ENCODE results near the gene C11orf97. TPM values are rescaled to one million over a fixed set of nuclear protein-coding genes. Genes with fewer than 3 reads are reported as not detected.
A peak's percentile ranks its signal among the peaks of the same experiment; 100 is the strongest.
"Not testable (repeated sequence)": the region's sequence is repeated elsewhere in the genome, so short reads cannot be mapped to it uniquely, and the experiment has no call there.

Gene C11orf97
- total RNA-seq, 1 donor from 2014 or later: not detected

DNA sequence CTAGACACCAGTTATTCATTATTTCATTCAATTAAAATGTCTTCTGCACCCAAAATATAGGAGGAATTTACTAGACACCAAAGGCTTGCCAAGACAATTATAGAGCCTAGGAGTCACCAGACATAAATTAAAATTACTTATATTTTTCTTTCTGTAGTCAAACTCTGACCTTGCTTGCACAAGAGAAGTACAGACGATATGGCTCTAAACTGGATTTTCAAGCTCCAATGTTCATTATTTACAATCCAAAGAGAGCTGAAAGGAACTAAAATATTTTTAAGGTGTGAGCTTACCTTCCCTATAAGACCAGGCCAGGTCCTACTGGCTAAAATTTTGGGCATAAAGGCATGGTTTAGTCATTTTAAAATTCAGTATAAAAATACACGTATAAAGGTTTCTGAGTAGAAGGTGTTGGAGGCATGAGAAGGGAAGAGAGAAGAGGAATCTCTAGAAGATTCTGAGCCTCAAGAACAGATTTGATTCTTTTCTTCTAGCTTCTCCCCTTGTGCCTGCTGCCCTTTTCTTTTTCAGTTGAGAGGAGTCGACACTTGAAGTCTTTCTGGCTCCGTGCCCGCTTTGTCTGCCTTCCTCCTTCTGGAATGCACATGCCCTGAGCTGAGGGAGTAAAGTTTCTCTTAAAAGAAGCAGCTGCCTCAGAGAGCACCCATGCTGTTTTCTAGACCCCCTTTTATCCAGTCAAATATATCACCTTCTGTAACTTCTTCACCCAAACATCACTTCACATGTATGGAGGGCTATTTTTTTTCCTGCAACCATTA, 13.5 kb downstream of the C11orf97 start:
- peak; percentile 87 for DNase-seq (ENCODE audit: low spot score)

- no peak for DNase-seq (ENCODE audit: low spot score)
Measured at GRCh38 chr11:94526645-94527438, 14.6 kb downstream of the C11orf97 start.

- DNase-seq (ENCODE audit: low spot score): no peak
Measured at GRCh38 chr11:94528551-94528950, 16.3 kb downstream of the C11orf97 start.

DNA sequence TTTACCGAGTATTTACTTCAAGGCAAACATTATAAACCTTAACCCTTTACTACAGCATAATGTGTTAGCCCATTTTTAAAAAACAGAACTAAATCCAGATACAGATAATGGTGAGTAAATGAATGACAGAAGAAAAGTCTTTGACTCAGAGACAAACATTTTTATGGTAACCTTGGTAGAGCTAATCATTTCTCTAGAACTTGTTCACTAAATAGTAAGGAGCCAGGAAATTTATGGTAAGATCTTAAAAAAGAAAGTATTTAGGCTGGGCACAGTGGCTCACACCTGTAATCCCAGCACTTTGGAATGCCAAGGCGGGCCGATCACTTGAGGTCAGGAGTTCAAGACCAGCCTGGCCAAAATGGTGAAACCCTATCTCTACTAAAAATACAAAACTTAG, 19.9 kb downstream of the C11orf97 start:
- DNase-seq (ENCODE audit: low spot score): no peak

DNA sequence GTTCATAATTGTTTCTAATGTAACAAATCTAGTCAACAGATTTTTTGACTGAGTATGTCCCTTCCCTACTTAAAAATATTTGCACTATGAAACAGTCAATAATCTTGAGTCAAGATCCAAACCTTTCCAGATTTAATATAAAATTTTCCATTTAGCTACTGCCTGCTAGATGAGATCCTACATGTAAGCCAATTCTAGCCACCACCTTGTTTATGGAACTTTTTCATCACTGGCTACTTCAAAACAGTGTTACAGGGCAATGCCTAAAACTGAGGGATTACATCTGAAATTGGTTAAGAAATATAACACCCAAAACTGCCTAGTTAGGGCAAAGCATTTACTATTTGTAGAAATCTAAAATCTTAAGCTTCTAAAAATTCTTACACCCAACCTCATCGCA, 20.9 kb downstream of the C11orf97 start:
- DNase-seq (ENCODE audit: low spot score): no peak

GRCh38 chr11:94533696-94534630, 21.7 kb downstream of the C11orf97 start:
- DNase-seq (ENCODE audit: low spot score): no peak

GRCh38 chr11:94536386-94536785, 24.1 kb downstream of the C11orf97 start:
- DNase-seq (ENCODE audit: low spot score): no peak

DNA sequence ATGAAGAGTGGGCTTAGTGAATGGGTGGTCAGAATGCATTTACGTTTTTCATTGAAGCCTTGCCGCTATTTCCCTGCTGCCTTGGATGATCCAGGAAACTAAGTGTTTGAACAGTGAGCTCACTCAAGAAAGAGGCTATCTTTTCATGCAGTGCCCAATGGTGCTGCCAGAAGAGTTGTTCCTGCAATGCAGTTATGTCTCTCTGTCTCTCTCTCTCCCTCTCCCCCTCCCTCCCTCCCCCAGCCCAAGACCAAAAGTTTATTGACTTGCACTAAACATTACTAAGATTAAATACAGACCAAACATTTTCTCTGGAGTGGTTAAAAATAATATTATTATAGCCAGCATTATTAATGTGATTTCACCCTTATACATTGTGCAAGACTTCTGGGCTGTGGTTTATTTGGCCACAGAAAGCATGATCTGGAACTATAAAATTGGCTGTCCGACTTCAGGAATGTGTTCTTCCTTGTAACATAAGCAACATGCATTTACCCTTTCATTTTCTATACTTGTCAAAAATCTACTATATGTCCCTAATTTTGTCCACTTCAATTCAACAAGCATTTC, 24.9 kb downstream of the C11orf97 start:
- no peak for DNase-seq (ENCODE audit: low spot score)

DNA sequence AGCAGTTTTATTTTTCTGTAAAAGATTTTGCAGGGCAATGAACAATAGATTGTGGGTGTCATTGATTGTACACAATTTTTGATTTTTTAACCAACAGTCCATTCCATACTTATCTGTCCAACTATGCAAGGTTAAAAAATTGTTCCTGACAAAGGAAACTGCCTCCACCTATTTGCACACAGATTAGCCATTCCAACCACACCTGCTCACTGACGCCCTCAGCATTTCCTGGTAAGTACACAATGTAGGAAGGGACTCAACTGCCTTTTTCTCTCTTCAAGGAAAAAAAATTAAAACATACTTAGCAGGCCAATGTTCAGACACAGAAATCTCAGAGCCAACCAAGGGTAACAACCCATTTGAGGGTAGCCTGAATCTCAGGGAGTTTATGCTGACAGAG, 27.2 kb downstream of the C11orf97 start:
- DNase-seq (ENCODE audit: low spot score): peak; percentile 44

GRCh38 chr11:94543695-94544645, 31.7 kb downstream of the C11orf97 start, which contains the start of gene FUT4:
Gene FUT4, plus strand, starts transcription at chr11:94543921. Its CDS starts 213 bp downstream, at chr11:94544134.
- DNase-seq (ENCODE audit: low spot score): peak; percentile 88

- DNase-seq (ENCODE audit: low spot score): no peak
Measured at GRCh38 chr11:94544646-94545263, 32.5 kb downstream of the C11orf97 start.

DNA sequence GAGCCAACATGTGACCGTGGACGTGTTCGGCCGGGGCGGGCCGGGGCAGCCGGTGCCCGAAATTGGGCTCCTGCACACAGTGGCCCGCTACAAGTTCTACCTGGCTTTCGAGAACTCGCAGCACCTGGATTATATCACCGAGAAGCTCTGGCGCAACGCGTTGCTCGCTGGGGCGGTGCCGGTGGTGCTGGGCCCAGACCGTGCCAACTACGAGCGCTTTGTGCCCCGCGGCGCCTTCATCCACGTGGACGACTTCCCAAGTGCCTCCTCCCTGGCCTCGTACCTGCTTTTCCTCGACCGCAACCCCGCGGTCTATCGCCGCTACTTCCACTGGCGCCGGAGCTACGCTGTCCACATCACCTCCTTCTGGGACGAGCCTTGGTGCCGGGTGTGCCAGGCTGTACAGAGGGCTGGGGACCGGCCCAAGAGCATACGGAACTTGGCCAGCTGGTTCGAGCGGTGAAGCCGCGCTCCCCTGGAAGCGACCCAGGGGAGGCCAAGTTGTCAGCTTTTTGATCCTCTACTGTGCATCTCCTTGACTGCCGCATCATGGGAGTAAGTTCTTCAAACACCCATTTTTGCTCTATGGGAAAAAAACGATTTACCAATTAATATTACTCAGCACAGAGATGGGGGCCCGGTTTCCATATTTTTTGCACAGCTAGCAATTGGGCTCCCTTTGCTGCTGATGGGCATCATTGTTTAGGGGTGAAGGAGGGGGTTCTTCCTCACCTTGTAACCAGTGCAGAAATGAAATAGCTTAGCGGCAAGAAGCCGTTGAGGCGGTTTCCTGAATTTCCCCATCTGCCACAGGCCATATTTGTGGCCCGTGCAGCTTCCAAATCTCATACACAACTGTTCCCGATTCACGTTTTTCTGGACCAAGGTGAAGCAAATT, 33.3 kb downstream of the C11orf97 start:
- peak; percentile 34 for DNase-seq (ENCODE audit: low spot score)

DNA sequence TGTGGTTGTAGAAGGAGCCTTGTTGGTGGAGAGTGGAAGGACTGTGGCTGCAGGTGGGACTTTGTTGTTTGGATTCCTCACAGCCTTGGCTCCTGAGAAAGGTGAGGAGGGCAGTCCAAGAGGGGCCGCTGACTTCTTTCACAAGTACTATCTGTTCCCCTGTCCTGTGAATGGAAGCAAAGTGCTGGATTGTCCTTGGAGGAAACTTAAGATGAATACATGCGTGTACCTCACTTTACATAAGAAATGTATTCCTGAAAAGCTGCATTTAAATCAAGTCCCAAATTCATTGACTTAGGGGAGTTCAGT, 33.9 kb downstream of the C11orf97 start:
- DNase-seq (ENCODE audit: low spot score): no peak

DNA sequence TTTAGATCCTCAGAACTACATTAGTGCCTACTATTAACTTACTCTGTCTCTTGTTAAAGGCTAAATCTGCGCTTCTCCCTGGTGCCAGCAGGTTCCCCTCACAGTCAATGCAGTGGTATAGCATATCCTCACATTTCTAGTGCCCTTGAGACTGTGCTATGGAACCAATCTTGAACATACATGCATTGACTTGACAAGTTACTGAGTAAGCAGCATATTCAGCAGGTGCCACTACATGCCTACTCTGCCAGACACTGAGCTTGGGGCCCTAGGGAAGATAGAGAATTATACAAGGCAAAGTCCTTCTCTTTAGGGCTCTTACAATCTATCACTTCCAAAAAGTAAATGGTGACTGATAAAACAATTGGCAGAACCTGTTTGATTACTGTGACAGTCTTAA, 34.6 kb downstream of the C11orf97 start:
- DNase-seq (ENCODE audit: low spot score): peak; percentile 65

- DNase-seq (ENCODE audit: low spot score): no peak
Measured at GRCh38 chr11:94549146-94549545, 36.9 kb downstream of the C11orf97 start.

DNA sequence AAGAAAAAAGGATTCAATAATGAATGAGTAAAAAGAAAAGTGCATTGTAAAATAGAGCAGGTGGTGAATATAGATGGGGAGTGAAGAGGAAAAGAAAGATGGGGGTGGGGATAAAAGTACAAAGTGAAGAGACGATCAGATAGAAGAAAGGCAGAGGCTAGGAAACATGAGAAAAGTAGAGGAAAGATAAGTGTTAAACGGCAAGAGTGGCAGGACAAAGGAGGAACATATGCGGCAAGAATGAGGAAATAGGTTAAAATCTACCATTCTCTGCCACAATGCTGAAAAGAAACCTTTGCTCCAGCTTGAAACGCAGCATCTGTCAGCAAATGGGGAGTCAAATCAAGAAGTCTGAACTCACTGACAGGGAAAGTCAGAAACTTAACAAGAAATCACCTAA, 38.3 kb downstream of the C11orf97 start:
- DNase-seq (ENCODE audit: low spot score): no peak

DNA sequence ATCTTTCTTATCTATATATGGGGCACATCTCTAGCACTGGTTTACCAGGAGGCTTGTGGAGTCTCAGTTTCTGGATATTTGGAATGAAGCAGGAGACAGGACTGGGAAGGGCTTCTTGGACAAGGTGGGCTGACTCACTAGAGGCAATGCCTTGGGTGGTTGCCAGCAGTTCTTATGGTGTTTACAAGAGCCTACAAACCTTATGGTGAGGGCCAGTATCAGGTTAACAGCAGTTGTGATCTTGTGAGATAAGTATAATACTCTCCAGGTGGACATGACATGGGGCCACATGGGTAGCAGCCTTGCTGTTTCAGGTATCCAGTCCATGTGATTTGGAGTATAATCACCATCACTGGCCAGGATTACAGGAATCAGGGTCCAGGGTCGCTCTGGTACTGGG, 41.7 kb downstream of the C11orf97 start:
- DNase-seq (ENCODE audit: low spot score): no peak

GRCh38 chr11:94555752-94556329, 43.6 kb downstream of the C11orf97 start:
- DNase-seq (ENCODE audit: low spot score): not testable (repeated sequence)

GRCh38 chr11:94557421-94557820, 45.2 kb downstream of the C11orf97 start:
- no peak for DNase-seq (ENCODE audit: low spot score)
